Astrocyte of the cerebellum (primary cell): ENCODE measurements around the gene IMPG1.

Experiments used
- DNase-seq: peaks from one replicate; pipeline ENCODE4 v3.0.0-alpha.2; 2011; ENCODE audit warnings: low read depth
- H3K4me3 ChIP-seq: 2 replicates; pipeline ENCODE4 v1.5.1; 2011; ENCODE audit warnings: mild to moderate bottlenecking, low read depth, low read length, moderate library complexity
- CTCF ChIP-seq: IDR thresholded peaks from 2 replicates; pipeline ENCODE4 v1.5.1; 2012; ENCODE audit warnings: low read length, low read depth, moderate library complexity, mild to moderate bottlenecking; ENCODE audit errors: missing control alignments
- in situ Hi-C: cut with HindIII; loops from 2 replicates; pipeline ENCODE4 v1.10.0; 2017; ENCODE audit warnings: low sequenced_read_pairs

IMPG1 gene

GRCh38 chr6:75943381-75943780, 129.1 kb downstream of the IMPG1 start:
- no peak overlapping the region for H3K4me3 ChIP-seq
- no peak for DNase-seq
- in situ Hi-C loops: no loop called here
- TF ChIP-seq CTCF: no peak

- in situ Hi-C loops: no loop called here
- no peak overlapping the region for H3K4me3 ChIP-seq
- no peak for TF ChIP-seq CTCF
Observed at GRCh38 chr6:75941509-75941908, 131.0 kb downstream of the IMPG1 start.

GRCh38 chr6:75940564-75940963, 131.9 kb downstream of the IMPG1 start:
- in situ Hi-C loops: no loop called here
- no peak for DNase-seq
- TF ChIP-seq CTCF: no peak
- no peak overlapping the region for H3K4me3 ChIP-seq

More at GRCh38 chr6:75941509-75941908, 131.0 kb downstream of the IMPG1 start:
- no peak for DNase-seq

- H3K4me3 ChIP-seq: no peak overlapping the region
- no peak for DNase-seq
- TF ChIP-seq CTCF: no peak
- in situ Hi-C loops: no loop called here
Observed at GRCh38 chr6:75937846-75938245, 134.6 kb downstream of the IMPG1 start.

GRCh38 chr6:75936682-75937081, 135.8 kb downstream of the IMPG1 start:
- DNase-seq: no peak
- H3K4me3 ChIP-seq: no peak overlapping the region
- TF ChIP-seq CTCF: no peak
- in situ Hi-C loops: no loop called here

- no peak for DNase-seq
- in situ Hi-C loops: no loop called here
- peak overlapping the region; percentile 43 for H3K4me3 ChIP-seq
- TF ChIP-seq CTCF: no peak
Observed at GRCh38 chr6:75935473-75935793, 137.0 kb downstream of the IMPG1 start.
